ENCODE results near the gene ACACB.

- TF ChIP-seq CTCF (conservative IDR thresholded peaks at IDR 0.05 in 1 of 2, IDR thresholded peaks at IDR 0.05 in 1 of 2; ENCODE audit: extremely low read depth in 1 of 2, insufficient read depth in 1 of 2, low read depth in 1 of 2, low read length in 2 of 2), result no peak
- no peak for TF ChIP-seq EZH2 (IDR thresholded peaks at IDR 0.05; ENCODE audit: borderline replicate concordance, low read length)
Observed at GRCh38 chr12:109098651-109099050, 17.7 kb upstream of the ACACB start.
